ENCODE measurements around the gene CMA1.
"Not testable (repeated sequence)": the region's sequence is repeated elsewhere in the genome, so short reads cannot be mapped to it uniquely, and the experiment has no call there.

Gene CMA1

GRCh38 chr14:24470450-24470849 is 37.6 kb downstream of the CMA1 start:
- FAIRE-seq; DNase-seq (ENCODE audit: low spot score): not testable (repeated sequence)

GRCh38 chr14:24465805-24466204 is 42.3 kb downstream of the CMA1 start:
- DNase-seq (ENCODE audit: low spot score) (no peak), FAIRE-seq (no peak)

- FAIRE-seq (no peak), DNase-seq (ENCODE audit: low spot score) (no peak)
Measured at GRCh38 chr14:24465368-24465767, 42.7 kb downstream of the CMA1 start.

GRCh38 chr14:24463884-24464785 is 43.9 kb downstream of the CMA1 start:
- no peak for FAIRE-seq
- no peak for DNase-seq (ENCODE audit: low spot score)

- FAIRE-seq (no peak), DNase-seq (ENCODE audit: low spot score) (no peak)
Measured at GRCh38 chr14:24463017-24463883, 44.8 kb downstream of the CMA1 start.

GRCh38 chr14:24461336-24461735 is 46.7 kb downstream of the CMA1 start:
- no peak for DNase-seq (ENCODE audit: low spot score)
- FAIRE-seq = no peak

GRCh38 chr14:24459331-24459730 is 48.7 kb downstream of the CMA1 start:
- FAIRE-seq = no peak
- DNase-seq (ENCODE audit: low spot score) = no peak

- FAIRE-seq = no peak
Measured at GRCh38 chr14:24458736-24459135, 49.3 kb downstream of the CMA1 start.

GRCh38 chr14:24456980-24457379 is 51.1 kb downstream of the CMA1 start:
- FAIRE-seq (no peak), DNase-seq (ENCODE audit: low spot score) (no peak)

More at GRCh38 chr14:24458736-24459135, 49.3 kb downstream of the CMA1 start:
- DNase-seq (ENCODE audit: low spot score) = no peak
